Measurements from ENCODE around the gene TNFRSF8. TPM values are rescaled to one million over a fixed set of nuclear protein-coding genes. Genes with fewer than 3 reads are reported as not detected.

The TNFRSF8 gene
- total and polyA plus RNA-seq, 9 of the 15 experiments (the other 6 are each of a cell fraction or from before 2014, with no cell fraction given), result 3.5 to 38.4 (median 17.1) TPM

- TF ChIP-seq ZNF277 (CRISPR knock-in tag; IDR thresholded peaks at IDR 0.05; ENCODE audit: borderline replicate concordance) (no peak), ZNF134 (CRISPR knock-in tag; conservative IDR thresholded peaks at IDR 0.05) (no peak), JUNB (CRISPR knock-in tag; conservative IDR thresholded peaks at IDR 0.05) (no peak), ERF (CRISPR knock-in tag; IDR thresholded peaks at IDR 0.05) (no peak), ZNF212 (CRISPR knock-in tag; IDR thresholded peaks at IDR 0.05) (no peak), ETS1 (conservative IDR thresholded peaks at IDR 0.05; ENCODE audit: control insufficient read depth, low read depth, low read length) (no peak), TRIM24 (IDR thresholded peaks at IDR 0.05) (peak in 1 of 2 experiments; percentile 11; a peak in 1 of 4 replicates), E2F4 (CRISPR knock-in tag; IDR thresholded peaks at IDR 0.05; ENCODE audit: low read depth) (no peak), NFATC3 (IDR thresholded peaks at IDR 0.05) (no peak), HES1 (IDR thresholded peaks at IDR 0.05; ENCODE audit: low read depth) (no peak), TFAP4 (CRISPR knock-in tag; IDR thresholded peaks at IDR 0.05; ENCODE audit: borderline replicate concordance) (peak; percentile 35; the same call in 1 of the 2 replicates), RREB1 (CRISPR knock-in tag; IDR thresholded peaks at IDR 0.05) (no peak), LEF1 (IDR thresholded peaks at IDR 0.05) (no peak), ZNF780A (CRISPR knock-in tag; IDR thresholded peaks at IDR 0.05) (no peak)
Measured at GRCh38 chr1:12085643-12086260, 22.6 kb downstream of the TNFRSF8 start (continued).
